Activated naive CD4-positive, alpha-beta T cell treated with anti-CD3 and anti-CD28 coated beads, Interleukin-2, amount 10 ng/mL, durations not matched to agents 7 days and 5 days (primary cell): ENCODE data around the gene KIF1B.
A peak's percentile ranks its signal among the peaks of the same experiment; 100 is the strongest.

Experiments used
- CTCF ChIA-PET: fragments of 350-600 bp; sonication (Branson Sonifier 250); formaldehyde crosslinking; loops from one replicate; lab custom pipeline; 2021; ENCODE audit warnings: antibody characterized with exemption; lab: Charles Lee
- DNase-seq: peaks from one replicate; pipeline ENCODE4 v3.0.0-alpha.2; 2020
- H3K27ac Mint-ChIP-seq: one replicate; pipeline ENCODE4 v1.8.0; 2021; ENCODE audit warnings: mild to moderate bottlenecking, moderate library complexity, mixed read lengths
- H3K27me3 Mint-ChIP-seq: one replicate; pipeline ENCODE4 v1.8.0; 2021; ENCODE audit warnings: mild to moderate bottlenecking, mixed read lengths
- H3K36me3 Mint-ChIP-seq: one replicate; pipeline ENCODE4 v1.8.0; 2021; ENCODE audit warnings: mixed read lengths
- H3K4me1 Mint-ChIP-seq: one replicate; pipeline ENCODE4 v1.8.0; 2021; ENCODE audit warnings: mixed read lengths
- H3K4me3 Mint-ChIP-seq: one replicate; pipeline ENCODE4 v1.8.0; 2021; ENCODE audit warnings: mild to moderate bottlenecking, moderate library complexity, mixed read lengths
- H3K9me3 Mint-ChIP-seq: one replicate; pipeline ENCODE4 v1.8.0; 2021; ENCODE audit warnings: mixed read lengths

KIF1B gene

DNA sequence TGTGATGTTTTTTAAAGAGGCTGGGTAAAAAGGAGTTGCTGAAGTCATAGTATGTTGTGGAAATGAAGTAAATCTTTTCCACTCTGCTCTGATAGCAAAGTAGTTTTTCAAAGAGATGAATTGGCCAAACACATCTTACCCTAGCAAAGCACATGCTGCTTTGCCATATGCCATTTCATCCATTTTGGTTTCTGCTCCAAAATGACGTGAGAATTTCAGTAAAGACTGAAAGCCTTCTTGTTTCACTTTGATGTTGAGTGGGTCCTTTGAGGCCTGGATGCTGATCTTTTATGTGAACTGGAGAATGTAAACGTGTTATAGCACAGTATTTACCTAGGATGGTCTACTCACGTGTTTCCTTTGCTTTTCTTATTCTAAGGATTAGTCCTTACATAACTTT, 115.2 kb downstream of the KIF1B start:
- H3K9me3 Mint-ChIP-seq, result no peaks in the 10 kb centered on the region
- H3K4me3 Mint-ChIP-seq, result no peak overlapping the region
- H3K36me3 Mint-ChIP-seq, result peaks cover 2% of the 10 kb centered on the region
- CTCF ChIA-PET, result interaction anchor here (0.6 kb wide), 1 partner anchor 751 kb away, joined by 5 read pairs; no protein-coding TSS in a partner anchor
- no peaks in the 10 kb centered on the region for H3K27me3 Mint-ChIP-seq
- DNase-seq, result no peak
- no peaks in the 10 kb centered on the region for H3K4me1 Mint-ChIP-seq
- no peak overlapping the region for H3K27ac Mint-ChIP-seq

DNA sequence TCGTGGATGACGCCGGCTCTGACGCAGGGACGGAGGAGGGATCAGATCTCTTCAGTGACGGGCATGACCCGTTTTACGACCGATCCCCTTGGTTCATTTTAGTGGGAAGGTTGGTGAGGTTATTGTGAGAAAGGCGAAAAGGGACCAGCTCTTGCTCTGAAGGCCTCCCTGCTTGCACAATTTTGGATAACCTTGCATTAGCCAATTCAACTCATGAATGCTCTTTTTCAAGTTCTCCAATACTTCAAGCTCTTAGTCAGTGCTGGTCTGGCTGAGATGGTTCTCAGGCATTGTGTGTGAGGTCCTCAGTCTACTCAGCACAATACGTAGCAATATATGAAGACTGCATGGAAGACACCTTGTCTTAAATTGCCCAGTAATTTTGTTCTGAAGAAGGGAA, 115.9 kb downstream of the KIF1B start:
- Mint-ChIP-seq H3K4me1 (no peaks in the 10 kb centered on the region), H3K4me3 (no peak overlapping the region), H3K9me3 (no peaks in the 10 kb centered on the region), H3K36me3 (peaks cover 2% of the 10 kb centered on the region), H3K27me3 (no peaks in the 10 kb centered on the region), H3K27ac (no peak overlapping the region)
- CTCF ChIA-PET, result interaction anchor here (0.6 kb wide), 1 partner anchor 751 kb away, joined by 5 read pairs; no protein-coding TSS in a partner anchor
- DNase-seq, result no peak

DNA sequence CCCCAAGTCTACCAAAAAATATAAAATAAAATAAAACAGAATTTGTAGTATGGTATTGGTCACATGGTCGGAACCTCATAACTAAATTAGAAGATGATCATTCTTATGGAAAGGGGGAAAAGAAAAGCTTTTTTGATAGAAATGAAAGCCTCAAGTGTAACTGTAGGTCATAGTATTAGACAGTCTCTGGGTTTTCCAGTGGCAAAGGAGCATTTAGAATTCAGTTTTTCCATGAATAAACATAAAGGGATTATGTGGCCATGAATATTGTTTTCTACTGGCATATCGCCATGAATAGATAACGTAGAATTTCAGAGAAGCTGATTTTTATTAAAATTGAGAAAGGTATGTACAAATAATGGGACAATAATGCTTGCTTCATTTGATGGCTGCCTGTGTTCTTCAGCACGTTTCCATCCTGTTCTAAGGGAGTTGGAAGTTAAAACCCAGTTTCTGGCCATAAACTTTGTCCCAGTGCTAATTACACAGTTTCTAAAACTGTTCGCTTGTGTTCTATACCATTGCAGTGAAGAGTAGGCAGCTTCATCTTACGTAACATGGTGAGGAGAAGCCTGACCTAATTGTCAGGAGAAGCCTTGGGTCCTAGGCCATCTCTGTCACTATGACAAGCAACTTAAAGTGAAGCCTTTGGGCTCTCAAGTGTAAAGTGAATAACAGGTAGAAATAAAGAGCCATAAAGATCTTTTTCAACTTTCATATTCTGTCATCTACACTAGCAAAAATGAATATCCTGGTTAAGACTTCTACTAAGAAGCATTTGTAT, 118.0 kb downstream of the KIF1B start:
- CTCF ChIA-PET, result no interaction called here
- Mint-ChIP-seq H3K27ac (no peak overlapping the region), H3K27me3 (no peaks in the 10 kb centered on the region), H3K4me1 (no peaks in the 10 kb centered on the region), H3K4me3 (no peak overlapping the region), H3K9me3 (no peaks in the 10 kb centered on the region), H3K36me3 (peaks cover 2% of the 10 kb centered on the region)
- DNase-seq, result no peak

DNA sequence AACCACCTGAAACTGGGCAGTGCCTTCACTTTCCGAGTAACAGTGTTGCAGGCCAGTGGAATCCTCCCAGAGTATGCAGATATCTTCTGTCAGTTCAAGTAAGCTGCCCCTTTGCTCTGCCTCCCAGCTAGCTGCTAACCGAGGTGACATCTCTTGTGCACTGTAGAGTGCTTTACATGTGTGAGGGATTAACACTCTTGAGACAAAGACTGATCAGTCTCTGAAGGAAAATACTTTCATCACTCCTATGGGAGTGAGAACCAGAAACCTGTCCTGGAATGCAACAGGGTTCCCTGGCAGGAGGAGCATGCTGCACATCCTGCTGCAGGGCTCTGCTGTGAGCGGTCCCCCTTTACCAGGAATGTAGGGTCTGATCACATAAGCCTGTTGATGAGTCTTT, 127.1 kb downstream of the KIF1B start:
- Mint-ChIP-seq H3K4me1 (no peaks in the 10 kb centered on the region), H3K4me3 (no peak overlapping the region), H3K27ac (no peak overlapping the region), H3K9me3 (no peaks in the 10 kb centered on the region), H3K36me3 (peaks cover 2% of the 10 kb centered on the region), H3K27me3 (no peaks in the 10 kb centered on the region)
- CTCF ChIA-PET, result interaction anchor here (1.0 to 1.6 kb wide), 6 partner anchors 54 to 463 kb away, joined by 3 to 19 read pairs (median 3); partner anchors contain the start of gene KIF1B
- no peak for DNase-seq

DNA sequence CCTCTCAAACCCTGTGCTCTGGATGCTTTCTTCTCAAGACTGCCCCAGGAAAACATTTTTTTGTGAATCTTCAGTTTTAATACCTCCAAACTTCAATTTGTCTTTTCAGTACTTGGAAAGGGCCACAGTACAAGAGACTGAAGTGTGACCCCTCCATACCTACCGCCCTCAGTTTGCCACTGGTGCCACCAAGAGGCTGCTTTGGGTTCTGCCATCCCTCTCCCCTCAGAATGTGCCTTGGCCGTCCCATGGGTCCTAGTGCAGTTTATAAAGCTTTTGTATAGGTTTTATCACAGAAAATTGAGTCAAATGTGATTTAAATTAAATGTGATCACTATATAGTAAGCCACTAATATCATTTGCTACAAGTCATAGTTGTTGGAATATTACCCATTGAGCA, 127.7 kb downstream of the KIF1B start:
- Mint-ChIP-seq H3K27ac (no peak overlapping the region), H3K9me3 (no peaks in the 10 kb centered on the region), H3K36me3 (peaks cover 2% of the 10 kb centered on the region), H3K27me3 (no peaks in the 10 kb centered on the region), H3K4me3 (no peak overlapping the region), H3K4me1 (no peaks in the 10 kb centered on the region)
- CTCF ChIA-PET, result interaction anchor here (1.0 to 1.6 kb wide), 6 partner anchors 55 to 463 kb away, joined by 3 to 19 read pairs (median 3); partner anchors contain the start of gene KIF1B
- DNase-seq, result peak; percentile 50

DNA sequence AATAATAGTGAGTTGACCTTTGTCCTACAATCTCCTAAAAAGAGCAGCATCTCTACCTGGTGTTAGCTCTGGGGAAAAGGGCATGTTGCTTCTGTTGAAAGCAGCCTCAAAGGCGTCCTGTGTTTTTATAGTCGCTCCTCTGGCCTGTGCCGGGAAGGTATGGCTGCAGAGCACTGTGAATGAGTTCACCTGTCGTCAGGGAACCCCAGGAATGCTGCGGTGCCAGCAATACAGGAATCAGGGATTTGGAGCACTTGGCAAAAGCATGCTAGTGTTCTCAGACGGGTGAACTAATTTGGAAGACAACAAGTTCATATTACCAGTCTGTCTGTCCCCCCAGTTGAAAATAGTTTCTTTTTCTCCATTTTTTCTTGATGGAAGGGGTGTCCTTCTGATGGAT, 128.2 kb downstream of the KIF1B start:
- CTCF ChIA-PET, result interaction anchor here (0.8 to 1.6 kb wide), 7 partner anchors 45 to 464 kb away, joined by 3 to 19 read pairs (median 3); partner anchors contain the start of gene KIF1B
- Mint-ChIP-seq H3K27me3 (no peaks in the 10 kb centered on the region), H3K27ac (no peak overlapping the region), H3K4me3 (no peak overlapping the region), H3K36me3 (peaks cover 2% of the 10 kb centered on the region), H3K9me3 (no peaks in the 10 kb centered on the region), H3K4me1 (no peaks in the 10 kb centered on the region)
- DNase-seq, result no peak

DNA sequence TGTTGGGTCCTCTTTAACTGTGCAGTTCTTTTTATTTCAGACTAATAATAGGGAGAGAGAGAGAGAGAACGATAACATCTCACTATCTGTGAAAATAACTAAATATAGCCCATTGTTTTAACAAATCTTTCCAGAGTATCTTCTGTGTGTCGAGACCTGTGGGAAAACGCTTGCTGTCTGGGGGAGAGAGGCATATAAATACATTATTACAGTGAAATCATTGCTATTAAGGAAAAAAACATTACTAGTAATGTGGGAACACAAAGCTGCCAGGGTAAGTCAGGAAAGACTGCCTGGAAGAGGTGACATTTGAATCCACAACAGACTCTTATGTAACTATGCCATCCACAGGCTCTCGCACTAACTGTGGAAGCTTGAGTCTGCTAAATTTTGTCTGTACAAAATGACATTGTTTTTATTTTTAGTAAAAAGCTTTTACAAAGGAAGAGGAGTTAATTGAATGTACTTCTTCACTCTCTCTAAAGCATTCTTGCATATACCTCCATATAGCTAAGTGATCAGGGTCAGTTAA, 128.7 kb downstream of the KIF1B start:
- no peak overlapping the region for H3K27ac Mint-ChIP-seq
- CTCF ChIA-PET, result interaction anchor here (0.8 to 4.0 kb wide), 4 partner anchors 45 to 186 kb away, joined by 3 to 19 read pairs (median 3); partner anchors contain the start of gene KIF1B
- peaks cover 2% of the 10 kb centered on the region for H3K36me3 Mint-ChIP-seq
- H3K4me1 Mint-ChIP-seq, result no peaks in the 10 kb centered on the region
- DNase-seq, result no peak
- no peaks in the 10 kb centered on the region for H3K27me3 Mint-ChIP-seq
- no peaks in the 10 kb centered on the region for H3K9me3 Mint-ChIP-seq
- no peak overlapping the region for H3K4me3 Mint-ChIP-seq

DNA sequence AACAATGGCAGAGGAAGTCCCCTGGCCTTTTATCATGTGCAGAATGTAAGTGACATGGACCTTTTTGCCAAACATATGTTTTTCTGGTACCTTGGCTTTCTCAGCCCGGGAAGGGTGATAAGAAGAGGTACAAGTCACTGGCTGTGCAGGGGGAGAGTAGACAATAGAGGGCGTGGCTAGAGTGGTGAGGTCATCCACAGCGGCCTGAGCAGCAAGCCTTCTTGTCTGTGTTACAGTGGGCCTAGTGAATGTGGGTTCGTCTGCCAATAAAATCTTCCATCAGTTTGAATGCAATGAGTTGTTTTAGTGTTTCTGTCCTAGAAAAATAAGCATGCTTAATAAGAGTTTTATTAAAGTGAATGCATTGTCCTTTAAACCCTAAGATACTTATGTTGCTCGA, 129.4 kb downstream of the KIF1B start:
- Mint-ChIP-seq H3K4me3 (no peak overlapping the region), H3K36me3 (peaks cover 2% of the 10 kb centered on the region), H3K27ac (no peak overlapping the region), H3K9me3 (no peaks in the 10 kb centered on the region), H3K27me3 (no peaks in the 10 kb centered on the region), H3K4me1 (no peaks in the 10 kb centered on the region)
- no peak for DNase-seq
- CTCF ChIA-PET, result interaction anchor here (1.1 to 4.0 kb wide), 3 partner anchors 127 to 135 kb away, joined by 3 to 19 read pairs (median 3); partner anchors contain the start of gene KIF1B

DNA sequence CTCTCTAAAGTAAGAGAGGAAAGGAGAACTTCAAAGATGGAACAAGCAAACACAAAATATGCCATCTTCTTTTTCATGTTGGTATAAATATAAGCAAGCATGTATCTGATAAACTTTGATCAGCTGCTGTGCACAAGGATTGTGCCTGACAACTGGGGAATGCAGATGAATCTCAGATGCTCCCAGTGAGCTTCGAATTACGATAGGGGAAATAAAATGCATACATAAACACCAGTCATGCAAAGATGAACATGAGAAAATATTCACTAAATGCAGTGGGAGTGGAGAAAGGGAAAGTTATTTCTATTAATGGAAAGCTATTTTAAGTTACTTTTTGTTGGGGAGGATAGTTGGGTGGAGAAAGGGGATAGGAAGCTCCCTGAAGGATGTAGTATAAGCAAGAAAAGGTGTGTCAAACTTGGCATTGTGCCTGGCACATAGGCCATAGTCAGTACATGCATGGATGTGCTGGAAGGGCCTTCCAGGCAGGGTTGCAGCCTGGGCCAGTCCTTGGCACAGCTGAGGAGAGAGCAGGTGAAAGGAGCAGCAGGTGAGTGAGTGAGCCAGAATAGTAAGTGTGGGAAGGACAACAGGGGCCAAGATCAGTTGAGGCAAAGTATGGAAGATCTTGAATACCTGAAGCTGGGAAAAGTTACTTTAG, 130.7 kb downstream of the KIF1B start:
- Mint-ChIP-seq H3K27ac (no peak overlapping the region), H3K36me3 (peaks cover 2% of the 10 kb centered on the region), H3K4me1 (no peaks in the 10 kb centered on the region), H3K9me3 (no peaks in the 10 kb centered on the region), H3K4me3 (no peak overlapping the region), H3K27me3 (no peaks in the 10 kb centered on the region)
- CTCF ChIA-PET, result interaction anchor here (1.7 to 4.0 kb wide), 2 partner anchors 128 to 132 kb away, joined by 3 to 19 read pairs; partner anchors contain the start of gene KIF1B
- no peak for DNase-seq

DNA sequence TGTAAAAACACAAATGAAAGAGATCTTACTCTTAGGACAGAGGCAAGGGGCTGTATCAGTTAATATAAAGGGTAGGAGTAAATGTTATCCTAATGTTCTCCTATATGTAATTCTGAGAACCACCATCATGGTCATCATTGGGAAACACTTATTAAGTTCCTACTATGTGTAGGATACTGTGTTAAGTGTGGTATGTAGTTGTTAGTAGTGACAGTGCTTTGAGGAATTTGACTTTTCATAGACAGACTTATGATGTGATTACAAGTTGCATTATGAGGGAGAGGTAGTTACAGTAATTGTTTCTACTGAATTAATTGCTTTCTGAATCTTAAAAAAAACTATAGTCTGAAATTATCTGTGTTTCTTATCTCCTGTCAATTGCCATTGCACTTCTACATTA, 136.7 kb downstream of the KIF1B start:
- no peak for DNase-seq
- H3K27me3 Mint-ChIP-seq, result no peaks in the 10 kb centered on the region
- H3K4me3 Mint-ChIP-seq, result no peak overlapping the region
- no peaks in the 10 kb centered on the region for H3K4me1 Mint-ChIP-seq
- no peaks in the 10 kb centered on the region for H3K9me3 Mint-ChIP-seq
- no peaks in the 10 kb centered on the region for H3K36me3 Mint-ChIP-seq
- H3K27ac Mint-ChIP-seq, result no peak overlapping the region
- CTCF ChIA-PET, result no interaction called here

DNA sequence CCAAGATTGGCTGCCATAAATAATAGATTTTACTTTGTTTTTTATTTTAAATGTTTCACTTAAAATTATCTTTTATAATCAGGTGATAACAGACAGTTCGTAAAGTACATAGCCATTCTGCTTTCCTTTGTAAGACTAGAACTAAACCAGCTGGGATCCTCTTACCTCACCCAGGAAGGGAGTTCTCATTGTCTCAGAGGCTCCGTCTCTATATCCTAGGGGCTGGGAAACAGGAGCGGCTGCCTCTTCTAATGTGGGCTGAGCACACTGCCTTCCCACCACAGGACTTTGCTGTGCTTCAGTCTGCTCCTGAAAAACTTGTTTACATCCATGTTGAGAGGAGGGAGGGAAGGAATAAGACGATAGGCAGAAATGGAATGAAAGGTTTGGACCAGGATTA, 142.9 kb downstream of the KIF1B start:
- H3K27me3 Mint-ChIP-seq, result no peaks in the 10 kb centered on the region
- CTCF ChIA-PET, result no interaction called here
- no peaks in the 10 kb centered on the region for H3K9me3 Mint-ChIP-seq
- H3K4me3 Mint-ChIP-seq, result no peak overlapping the region
- H3K4me1 Mint-ChIP-seq, result no peaks in the 10 kb centered on the region
- H3K36me3 Mint-ChIP-seq, result peaks cover 2% of the 10 kb centered on the region
- no peak for DNase-seq
- no peak overlapping the region for H3K27ac Mint-ChIP-seq

DNA sequence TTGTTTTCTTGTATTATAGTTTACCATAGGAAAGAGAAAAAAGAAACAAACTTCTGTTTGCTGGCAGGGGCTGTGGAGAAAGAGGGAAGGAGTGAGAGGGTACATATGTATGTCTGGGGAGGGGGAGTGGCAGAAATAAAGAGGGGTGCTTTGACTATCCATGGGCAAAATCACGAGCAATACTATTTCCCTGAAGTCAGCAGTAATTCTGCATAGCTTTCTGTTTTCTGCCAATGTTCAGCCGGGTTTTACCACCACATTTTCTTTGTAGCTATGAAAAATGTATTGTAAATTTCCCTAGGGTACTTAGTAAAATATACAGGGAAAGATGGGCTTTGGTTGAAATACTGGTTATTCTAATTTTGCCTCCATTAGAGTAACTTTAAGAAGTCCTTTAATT, 143.3 kb downstream of the KIF1B start:
- Mint-ChIP-seq H3K4me1 (no peaks in the 10 kb centered on the region), H3K9me3 (no peaks in the 10 kb centered on the region), H3K4me3 (no peak overlapping the region), H3K27ac (no peak overlapping the region), H3K27me3 (no peaks in the 10 kb centered on the region), H3K36me3 (peaks cover 2% of the 10 kb centered on the region)
- CTCF ChIA-PET, result no interaction called here
- no peak for DNase-seq

DNA sequence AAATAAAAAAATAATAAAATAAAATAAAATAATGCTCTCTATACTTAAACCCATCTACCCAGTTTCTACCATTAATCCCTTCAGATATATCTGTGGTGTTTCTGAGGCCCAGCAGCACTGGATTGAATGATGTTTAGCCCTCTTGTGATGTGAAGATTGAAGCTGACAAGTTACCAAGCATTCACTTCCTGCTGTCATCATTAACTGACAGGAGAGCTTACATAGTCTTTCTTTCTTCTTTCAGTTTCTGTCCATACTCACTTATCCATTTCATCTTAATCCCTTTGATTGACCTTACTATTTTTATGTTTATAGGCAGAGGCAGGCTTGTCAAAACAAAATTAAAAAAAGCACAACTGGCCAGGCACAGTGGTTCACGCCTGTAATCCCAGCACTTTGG, 149.7 kb downstream of the KIF1B start:
- DNase-seq, result no peak
- no peaks in the 10 kb centered on the region for H3K27me3 Mint-ChIP-seq
- peaks cover 6% of the 10 kb centered on the region for H3K36me3 Mint-ChIP-seq
- H3K27ac Mint-ChIP-seq, result peak overlapping the region; percentile 12
- no peaks in the 10 kb centered on the region for H3K9me3 Mint-ChIP-seq
- H3K4me1 Mint-ChIP-seq, result peaks cover 16% of the 10 kb centered on the region
- CTCF ChIA-PET, result interaction anchor here (0.9 kb wide), 1 partner anchor 29 kb away, joined by 3 read pairs; no protein-coding TSS in a partner anchor
- no peak overlapping the region for H3K4me3 Mint-ChIP-seq

DNA sequence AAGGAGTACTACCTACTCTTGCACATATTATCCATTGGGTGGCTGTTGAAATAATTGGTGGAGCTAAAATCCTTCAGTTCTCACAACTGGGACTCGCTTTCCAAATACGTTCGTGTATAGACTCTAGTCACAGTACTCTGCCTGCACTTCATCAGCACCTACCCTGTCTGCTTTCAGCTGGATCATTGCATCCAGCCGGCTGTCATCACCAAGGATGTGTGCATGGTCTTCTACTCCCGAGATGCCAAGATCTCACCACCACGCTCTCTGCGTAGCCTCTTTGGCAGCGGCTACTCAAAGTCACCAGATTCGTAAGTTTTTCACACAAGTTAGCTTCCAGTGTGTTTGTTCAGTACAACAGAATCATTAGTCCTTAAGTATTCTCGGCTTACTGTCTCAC, 151.1 kb downstream of the KIF1B start:
- Mint-ChIP-seq H3K4me3 (no peak overlapping the region), H3K4me1 (peaks cover 16% of the 10 kb centered on the region), H3K27ac (no peak overlapping the region), H3K36me3 (peaks cover 5% of the 10 kb centered on the region), H3K9me3 (no peaks in the 10 kb centered on the region), H3K27me3 (no peaks in the 10 kb centered on the region)
- CTCF ChIA-PET, result interaction anchor here (1.8 kb wide), 1 partner anchor 20 kb away, joined by 5 read pairs; no protein-coding TSS in a partner anchor
- no peak for DNase-seq
